ENCODE data around the gene DLGAP3. TPM values are rescaled to one million over a fixed set of nuclear protein-coding genes. Genes with fewer than 3 reads are reported as not detected.
A peak's percentile ranks its signal among the peaks of the same experiment; 100 is the strongest.

DLGAP3 gene
- total RNA-seq, 1 donor from 2014 or later = not detected

DNA sequence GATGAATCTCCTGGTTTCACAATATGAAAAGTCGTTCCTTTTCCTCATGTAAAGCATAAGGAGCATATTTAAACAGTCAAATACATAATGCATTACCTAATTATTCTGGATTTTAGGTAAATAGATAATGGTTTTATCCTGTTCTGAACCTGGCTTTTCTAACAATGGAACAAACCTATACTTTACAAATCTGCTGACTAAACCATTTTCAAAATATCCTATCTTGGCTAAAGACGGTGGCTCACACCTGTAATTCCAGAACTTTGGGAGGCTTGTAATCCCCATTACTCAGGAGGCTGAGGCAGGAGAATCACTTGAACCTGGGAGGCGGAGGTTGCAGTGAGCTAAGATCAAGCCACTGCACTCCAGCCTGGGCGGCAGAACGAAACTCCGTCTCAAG is 72.8 kb downstream of the DLGAP3 start:
- Histone ChIP-seq H3K27me3 (no peaks in the 10 kb centered on the region), H3K36me3 (peaks cover 0 to 22% of the 10 kb centered on the region in 2 donors), H3K4me1 (peaks cover 32% of the 10 kb centered on the region), H3K9me3 (no peaks in the 10 kb centered on the region), H3K4me3 (no peak overlapping the region), H3K27ac (no peak overlapping the region)
- no peak for DNase-seq (ENCODE audit: extremely low spot score in 2 of 2)
- intact Hi-C loops (cut with DNase I) = no loop called here
- no peak for TF ChIP-seq POLR2AphosphoS5 (IDR thresholded peaks at IDR 0.05; ENCODE audit: insufficient read depth in 1 of 2, low read depth in 1 of 2)
- TF ChIP-seq POLR2A (IDR thresholded peaks at IDR 0.05) = no peak
- no peak for TF ChIP-seq CTCF (IDR thresholded peaks at IDR 0.05)

GRCh38 chr1:34852677-34853217 is 76.7 kb downstream of the DLGAP3 start:
- DNase-seq (ENCODE audit: extremely low spot score in 2 of 2) = peak in 1 of 2 donors; percentile 92
- Histone ChIP-seq H3K27me3 (no peaks in the 10 kb centered on the region), H3K27ac (no peak overlapping the region), H3K4me3 (no peak overlapping the region), H3K9me3 (no peaks in the 10 kb centered on the region), H3K4me1 (peaks cover 31% of the 10 kb centered on the region), H3K36me3 (peaks cover 0 to 22% of the 10 kb centered on the region in 2 donors)
- intact Hi-C loops (cut with DNase I) = loop anchor here (5.0 kb wide), 1 partner anchor 55 kb away; no protein-coding TSS in a partner anchor
- TF ChIP-seq POLR2AphosphoS5 (IDR thresholded peaks at IDR 0.05; ENCODE audit: insufficient read depth in 1 of 2, low read depth in 1 of 2) (peak; percentile 37 to 91), CTCF (IDR thresholded peaks at IDR 0.05) (peak; percentile 48 to 93 (median 81)), POLR2A (IDR thresholded peaks at IDR 0.05) (no peak)

DNA sequence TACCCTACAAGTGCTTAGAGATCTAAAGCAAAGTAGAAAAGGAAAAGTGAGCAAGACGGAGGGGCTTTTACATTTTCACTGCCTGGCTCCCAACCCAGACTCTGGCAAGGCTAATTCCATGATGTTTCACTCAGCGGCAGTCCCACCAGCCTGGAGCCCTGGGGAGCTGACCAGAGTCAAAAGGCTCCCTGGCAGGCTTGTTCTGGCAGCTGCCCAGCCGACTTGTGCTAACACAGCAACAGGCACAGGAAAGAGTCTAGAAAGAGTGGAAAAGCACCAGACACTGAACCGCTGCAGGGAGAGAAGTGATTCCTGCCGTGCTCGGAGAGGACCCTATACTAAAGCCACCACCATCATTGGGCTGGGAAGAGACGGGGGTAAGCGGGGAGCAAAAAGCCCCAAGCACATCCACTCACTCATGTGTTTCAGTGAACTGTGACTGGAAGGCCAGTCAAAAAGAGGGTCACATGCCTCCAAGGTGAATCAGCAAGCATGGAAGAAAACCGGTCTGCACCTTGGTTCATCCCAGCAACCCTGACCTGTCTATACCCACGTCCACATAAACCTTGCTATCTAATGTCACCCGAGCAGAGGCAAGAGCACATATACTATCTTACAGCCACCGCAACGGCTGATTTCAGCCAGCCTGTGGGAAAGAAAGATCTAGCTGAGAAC is 77.9 kb downstream of the DLGAP3 start:
- no peaks in the 10 kb centered on the region for H3K9me3 ChIP-seq
- intact Hi-C loops (cut with DNase I) = loop anchor here (5.0 kb wide), 1 partner anchor 54 kb away; no protein-coding TSS in a partner anchor
- DNase-seq (ENCODE audit: extremely low spot score in 2 of 2) = no peak
- no peaks in the 10 kb centered on the region for H3K27me3 ChIP-seq
- H3K4me1 ChIP-seq = peaks cover 19% of the 10 kb centered on the region
- peaks cover 0 to 22% of the 10 kb centered on the region in 2 donors for H3K36me3 ChIP-seq
- no peak overlapping the region for H3K4me3 ChIP-seq
- peak overlapping the region; percentile 42 for H3K27ac ChIP-seq
- TF ChIP-seq POLR2A (IDR thresholded peaks at IDR 0.05) = no peak
- TF ChIP-seq POLR2AphosphoS5 (IDR thresholded peaks at IDR 0.05; ENCODE audit: insufficient read depth in 1 of 2, low read depth in 1 of 2) = no peak
- TF ChIP-seq CTCF (IDR thresholded peaks at IDR 0.05) = no peak

DNA sequence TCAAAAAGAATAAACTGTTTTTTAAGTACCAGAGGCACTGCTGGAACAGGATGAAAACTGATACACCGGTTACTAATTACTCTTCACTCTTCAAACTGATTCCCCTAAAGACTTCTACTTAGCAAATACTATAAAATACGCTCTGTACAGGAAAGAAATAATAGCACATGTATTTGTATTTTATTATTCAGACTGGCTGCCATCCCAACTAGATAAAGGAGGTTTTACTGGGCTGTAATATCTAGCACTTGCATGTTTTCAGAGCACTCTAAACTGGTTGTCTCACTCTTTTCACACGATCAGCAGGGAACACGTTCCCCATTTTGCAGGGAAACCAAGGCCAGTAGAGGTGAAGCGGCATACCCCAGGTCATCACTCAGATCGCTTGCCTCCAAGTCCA is 79.1 kb downstream of the DLGAP3 start:
- intact Hi-C loops (cut with DNase I) = loop anchor here (5.0 kb wide), 1 partner anchor 53 kb away; no protein-coding TSS in a partner anchor
- no peak for DNase-seq (ENCODE audit: extremely low spot score in 2 of 2)
- TF ChIP-seq CTCF (IDR thresholded peaks at IDR 0.05) = no peak
- no peaks in the 10 kb centered on the region for H3K27me3 ChIP-seq
- no peak overlapping the region for H3K4me3 ChIP-seq
- peaks cover 17% of the 10 kb centered on the region for H3K4me1 ChIP-seq
- H3K27ac ChIP-seq = peak overlapping the region; percentile 42
- H3K36me3 ChIP-seq = peaks cover 0 to 17% of the 10 kb centered on the region in 2 donors
- H3K9me3 ChIP-seq = no peaks in the 10 kb centered on the region

DNA sequence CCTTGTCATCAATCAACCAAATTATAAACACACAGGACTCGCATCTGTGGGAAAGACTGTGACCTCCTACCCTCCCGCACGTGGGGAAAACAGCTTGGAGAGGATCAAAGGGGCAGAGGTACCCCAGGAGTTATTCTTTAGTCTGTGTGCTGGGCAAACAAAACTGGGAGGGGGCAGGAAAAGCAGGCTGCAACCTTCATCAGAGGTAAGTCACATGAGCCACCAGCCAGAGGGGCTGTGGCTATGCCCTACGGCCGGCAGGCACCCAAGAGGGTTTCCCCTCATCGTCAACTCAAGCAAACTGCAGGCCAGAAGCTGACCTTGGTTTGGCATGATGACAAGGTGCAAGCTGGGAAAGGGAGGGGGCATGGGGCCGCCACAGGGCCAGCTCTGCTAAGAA is 82.4 kb downstream of the DLGAP3 start:
- Histone ChIP-seq H3K36me3 (no peaks in the 10 kb centered on the region), H3K27ac (no peak overlapping the region), H3K27me3 (no peaks in the 10 kb centered on the region), H3K4me1 (peaks cover 20% of the 10 kb centered on the region), H3K9me3 (no peaks in the 10 kb centered on the region), H3K4me3 (no peak overlapping the region)
- TF ChIP-seq POLR2AphosphoS5 (IDR thresholded peaks at IDR 0.05; ENCODE audit: insufficient read depth in 1 of 2, low read depth in 1 of 2) = no peak
- no peak for TF ChIP-seq POLR2A (IDR thresholded peaks at IDR 0.05)
- TF ChIP-seq CTCF (IDR thresholded peaks at IDR 0.05) = no peak
- no peak for DNase-seq (ENCODE audit: extremely low spot score in 2 of 2)
- intact Hi-C loops (cut with DNase I) = no loop called here
